IPS-11a (cell line): ENCODE measurements around the gene CACNA1B.
"Not testable (repeated sequence)": the region's sequence is repeated elsewhere in the genome, so short reads cannot be mapped to it uniquely, and the experiment has no call there.

Source experiments
- H3K4me3 ChIP-seq: one replicate; pipeline ENCODE4 v1.5.1; 2013; ENCODE audit warnings: low read depth, low read length, control low read depth

Gene CACNA1B

GRCh38 chr9:137865581-137866145 lies 11.9 kb upstream of the CACNA1B start:
- H3K4me3 ChIP-seq: no peak overlapping the region

- no peak overlapping the region for H3K4me3 ChIP-seq
Measured at GRCh38 chr9:137866226-137867141, 11.1 kb upstream of the CACNA1B start.

- H3K4me3 ChIP-seq: no peak overlapping the region
Measured at GRCh38 chr9:137870432-137870831, 7.2 kb upstream of the CACNA1B start.

- no peak overlapping the region for H3K4me3 ChIP-seq
Measured at GRCh38 chr9:137872296-137872695, 5.3 kb upstream of the CACNA1B start.

- H3K4me3 ChIP-seq: no peak overlapping the region
Measured at GRCh38 chr9:137873408-137873807, 4.2 kb upstream of the CACNA1B start.

- no peak overlapping the region for H3K4me3 ChIP-seq
Measured at GRCh38 chr9:137873858-137874362, 3.7 kb upstream of the CACNA1B start.

GRCh38 chr9:137875354-137875753 lies 2.2 kb upstream of the CACNA1B start:
- H3K4me3 ChIP-seq: no peak overlapping the region

- no peak overlapping the region for H3K4me3 ChIP-seq
Measured at GRCh38 chr9:137875846-137876245, 1.7 kb upstream of the CACNA1B start.

- no peak overlapping the region for H3K4me3 ChIP-seq
Measured at GRCh38 chr9:137876269-137876668, 1.3 kb upstream of the CACNA1B start.

GRCh38 chr9:137876781-137877386 lies 698 bp upstream of the CACNA1B start:
- no peak overlapping the region for H3K4me3 ChIP-seq

GRCh38 chr9:137878146-137878941 lies 762 bp downstream of the CACNA1B start:
- peak overlapping the region; percentile 47 for H3K4me3 ChIP-seq

GRCh38 chr9:137879052-137879451 lies 1.5 kb downstream of the CACNA1B start:
- no peak overlapping the region for H3K4me3 ChIP-seq

GRCh38 chr9:137879566-137880150 lies 2.1 kb downstream of the CACNA1B start:
- H3K4me3 ChIP-seq: no peak overlapping the region

GRCh38 chr9:137880160-137880975 lies 2.8 kb downstream of the CACNA1B start:
- H3K4me3 ChIP-seq: no peak overlapping the region

- no peak overlapping the region for H3K4me3 ChIP-seq
Measured at GRCh38 chr9:137880976-137881530, 3.5 kb downstream of the CACNA1B start.

GRCh38 chr9:137881591-137882505 lies 4.3 kb downstream of the CACNA1B start:
- H3K4me3 ChIP-seq: no peak overlapping the region

- no peak overlapping the region for H3K4me3 ChIP-seq
Measured at GRCh38 chr9:137882506-137882821, 4.9 kb downstream of the CACNA1B start.

- not testable (repeated sequence) for H3K4me3 ChIP-seq
Measured at GRCh38 chr9:137883977-137884376, 6.4 kb downstream of the CACNA1B start.

- not testable (repeated sequence) for H3K4me3 ChIP-seq
Measured at GRCh38 chr9:137884547-137884946, 7.0 kb downstream of the CACNA1B start.
